Measurements from ENCODE around the gene SORCS1.

The SORCS1 gene

DNA sequence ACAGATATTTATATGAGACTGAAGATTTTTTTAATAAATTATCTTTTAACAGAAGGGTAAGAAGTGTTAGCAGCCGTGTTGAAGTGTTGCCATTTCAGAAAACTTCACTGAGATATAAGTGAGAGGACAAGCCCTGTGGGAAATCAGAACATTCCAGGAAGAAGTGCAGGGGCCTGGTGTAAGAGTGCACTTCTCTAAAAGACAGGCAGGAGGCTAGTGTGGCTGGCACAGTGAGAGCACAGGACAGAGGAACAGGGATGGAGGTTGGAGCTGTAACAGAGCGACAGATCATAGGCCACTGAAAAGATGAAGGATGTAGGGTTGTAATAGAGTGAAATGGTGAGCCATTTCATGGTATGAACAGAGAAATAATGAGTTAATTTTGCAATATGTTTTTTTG is 608.9 kb downstream of the SORCS1 start:
- no peak for DNase-seq (ENCODE audit: low spot score)
- no peak for TF ChIP-seq CTCF (IDR thresholded peaks at IDR 0.05; ENCODE audit: extremely low read depth, missing control alignments)

DNA sequence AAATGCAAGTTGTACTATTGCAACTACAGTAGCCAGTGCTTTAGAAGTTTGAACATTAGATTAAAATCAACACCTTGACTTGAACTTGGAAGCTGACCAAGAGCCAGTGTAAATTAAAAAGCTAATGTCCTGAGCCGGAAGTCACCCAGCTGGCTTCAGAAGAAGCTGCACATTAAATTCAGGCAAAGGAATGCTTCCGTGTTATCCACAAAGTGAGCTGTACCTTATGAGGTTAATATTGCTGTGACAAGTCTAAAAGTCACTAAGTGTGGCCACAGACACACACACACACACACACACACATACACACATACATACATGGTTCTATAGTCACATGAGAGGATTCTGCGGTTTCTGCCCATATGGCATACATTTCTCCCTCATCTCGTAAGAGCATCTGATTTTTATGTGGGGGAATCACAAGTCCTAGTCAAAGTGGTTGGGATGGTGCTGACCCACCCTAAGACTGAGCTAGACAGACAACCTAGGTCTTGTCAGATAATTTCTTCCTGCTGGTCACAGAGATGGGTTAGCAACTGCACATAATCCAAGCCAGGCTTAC is 612.9 kb downstream of the SORCS1 start:
- no peak for DNase-seq (ENCODE audit: low spot score)
- TF ChIP-seq CTCF (IDR thresholded peaks at IDR 0.05; ENCODE audit: extremely low read depth, missing control alignments): no peak

DNA sequence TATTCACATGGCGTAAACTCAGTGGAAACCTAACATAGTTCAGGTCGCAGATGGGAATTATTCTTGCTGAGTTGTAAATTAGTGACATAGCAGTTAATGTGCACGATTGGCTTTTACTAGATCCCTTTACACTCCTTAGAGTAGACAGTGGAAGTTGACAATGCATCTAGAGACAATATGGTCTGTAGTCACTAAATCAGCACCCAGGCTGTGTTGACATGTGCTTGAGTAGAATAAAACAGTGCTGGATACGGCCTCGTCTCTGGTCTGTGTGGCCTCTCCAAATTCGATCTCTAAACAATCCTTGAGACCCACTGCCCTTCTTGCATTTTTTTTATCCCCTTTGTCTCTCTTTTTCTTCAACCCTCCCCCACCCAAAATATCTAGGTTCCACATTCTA is 615.7 kb downstream of the SORCS1 start:
- TF ChIP-seq CTCF (IDR thresholded peaks at IDR 0.05; ENCODE audit: extremely low read depth, missing control alignments): no peak
- no peak for DNase-seq (ENCODE audit: low spot score)

GRCh38 chr10:106547047-106547635 is 617.4 kb downstream of the SORCS1 start:
- TF ChIP-seq CTCF (IDR thresholded peaks at IDR 0.05; ENCODE audit: extremely low read depth, missing control alignments): no peak
- no peak for DNase-seq (ENCODE audit: low spot score)

DNA sequence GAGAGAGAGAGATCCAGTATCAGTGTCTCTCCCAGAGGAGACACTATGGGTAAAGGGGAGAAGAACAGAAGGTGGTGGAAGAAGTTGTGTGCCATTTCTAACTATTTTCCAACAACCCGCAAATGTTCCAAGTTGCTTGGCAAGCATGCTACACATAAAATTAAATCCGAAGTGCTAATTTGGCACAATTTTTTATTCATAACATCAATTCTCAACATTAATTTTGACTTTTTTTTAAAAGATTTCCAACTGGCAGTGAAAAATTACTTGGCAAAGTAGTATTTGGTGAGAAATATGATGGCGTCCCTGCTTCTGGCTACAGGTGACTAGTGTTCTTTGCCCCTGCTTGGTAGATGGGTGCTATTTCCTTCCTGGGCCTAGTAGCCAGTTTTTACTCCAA is 622.0 kb downstream of the SORCS1 start:
- no peak for DNase-seq (ENCODE audit: low spot score)
- TF ChIP-seq CTCF (IDR thresholded peaks at IDR 0.05; ENCODE audit: extremely low read depth, missing control alignments): no peak

DNA sequence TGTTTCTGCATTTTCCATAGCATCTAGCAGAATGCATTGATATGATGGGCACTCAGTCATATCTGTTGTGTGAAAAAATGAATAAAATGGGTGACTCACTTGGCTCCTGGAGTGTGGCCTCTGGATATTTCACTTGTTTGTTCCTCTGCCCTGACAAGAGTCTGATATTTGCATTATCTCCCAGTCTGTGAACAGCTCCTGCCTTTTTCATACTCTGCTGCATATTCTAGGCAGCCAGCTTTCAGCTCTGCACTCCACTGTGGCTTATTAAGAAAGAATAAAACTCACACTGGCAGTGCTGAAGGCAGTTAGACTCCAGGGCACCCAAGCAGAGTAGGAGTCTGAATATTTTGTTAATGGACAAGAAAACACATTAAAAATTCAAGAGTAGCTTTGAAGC is 623.9 kb downstream of the SORCS1 start:
- DNase-seq (ENCODE audit: low spot score): no peak

GRCh38 chr10:106537866-106538265 is 626.6 kb downstream of the SORCS1 start:
- no peak for TF ChIP-seq CTCF (IDR thresholded peaks at IDR 0.05; ENCODE audit: extremely low read depth, missing control alignments)
- no peak for DNase-seq (ENCODE audit: low spot score)

More for the DNA sequence above, 623.9 kb downstream of the SORCS1 start:
- TF ChIP-seq CTCF (IDR thresholded peaks at IDR 0.05; ENCODE audit: extremely low read depth, missing control alignments): no peak
